Breast epithelium (tissue), 3 donors: ENCODE data around the gene ASIC1.

Experiments used
- POLR2A ChIP-seq: fragments of 450-650 bp; IDR thresholded peaks from one replicate; pipeline ENCODE4 v1.6.1; 2016; ENCODE audit warnings: antibody characterized with exemption, mild to moderate bottlenecking, moderate library complexity
- POLR2AphosphoS5 ChIP-seq, 3 donors: sonication (generic); formaldehyde crosslinking; IDR thresholded peaks; one replicate each; pipeline ENCODE4 v1.6.1; 2017; ENCODE audit warnings: antibody characterized with exemption in 3 of 3

DNA sequence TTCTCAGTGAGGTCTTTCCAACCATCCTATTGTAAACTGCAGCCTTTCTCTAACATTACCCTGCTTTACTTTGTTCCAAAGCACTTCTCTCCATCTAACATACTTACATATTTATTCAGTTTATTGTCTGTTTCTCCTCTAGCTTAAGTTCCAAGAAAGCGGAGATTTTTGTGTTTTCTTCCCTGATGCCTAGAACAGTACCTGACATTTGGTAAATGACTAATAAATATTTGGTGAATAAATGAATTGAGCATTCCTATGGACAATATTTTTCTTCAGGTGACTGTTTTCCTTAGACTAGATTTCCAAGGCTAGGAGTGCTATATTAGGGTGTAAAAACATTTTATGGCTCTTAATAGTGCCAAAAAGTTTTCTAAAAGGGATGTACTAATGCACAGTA lies 34.5 kb upstream of the ASIC1 start:
- no peak for TF ChIP-seq POLR2AphosphoS5 (IDR thresholded peaks at IDR 0.05)
- TF ChIP-seq POLR2A = no peak
